Amygdala (tissue), 56 donors: ENCODE data around the gene GOLGA1.
"Not testable (repeated sequence)": the region's sequence is repeated elsewhere in the genome, so short reads cannot be mapped to it uniquely, and the experiment has no call there.

Experiments
- DNase-seq, 56 donors: peaks; one replicate each; lab custom pipeline; 2025; lab: John Stamatoyannopoulos, UW

GOLGA1 gene

DNA sequence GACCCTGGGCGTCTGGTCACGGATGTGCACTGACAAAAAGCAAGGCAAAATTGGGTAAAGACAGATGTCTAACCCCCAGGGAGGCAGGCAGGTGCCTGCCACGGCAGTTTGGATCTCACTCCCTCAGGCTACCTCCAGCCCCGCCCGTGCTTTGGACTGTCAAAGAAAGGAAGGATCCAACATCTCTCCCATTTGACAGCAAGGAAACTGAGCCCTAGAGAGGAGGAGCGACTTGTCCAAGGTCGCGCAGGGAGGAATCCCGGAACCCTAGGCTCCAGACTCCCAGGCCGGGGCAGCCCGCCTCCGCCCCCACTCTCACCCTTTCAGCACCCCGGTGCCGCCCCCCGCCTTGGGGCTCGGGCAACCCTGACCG is 376 bp downstream of the GOLGA1 start:
- no peak for DNase-seq

DNA sequence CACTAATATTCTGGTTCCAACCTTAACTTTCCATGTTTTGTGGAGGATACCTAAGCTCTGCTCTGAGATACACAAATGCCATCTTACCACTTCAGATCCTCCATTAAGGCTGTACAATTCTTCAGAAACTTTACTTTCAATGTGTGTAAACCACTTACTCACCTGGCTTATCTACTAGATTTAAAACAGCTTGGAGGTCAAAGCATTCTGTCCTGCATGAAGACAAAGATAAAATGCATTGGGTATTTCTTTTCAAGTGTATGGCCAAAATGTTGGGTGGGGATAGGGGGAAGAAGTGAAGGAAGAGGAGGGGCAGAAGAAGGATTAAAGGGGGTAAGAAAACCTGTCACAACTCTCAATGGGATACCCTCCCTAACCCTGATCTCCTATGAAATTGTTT is 939 bp downstream of the GOLGA1 start:
- no peak for DNase-seq

DNA sequence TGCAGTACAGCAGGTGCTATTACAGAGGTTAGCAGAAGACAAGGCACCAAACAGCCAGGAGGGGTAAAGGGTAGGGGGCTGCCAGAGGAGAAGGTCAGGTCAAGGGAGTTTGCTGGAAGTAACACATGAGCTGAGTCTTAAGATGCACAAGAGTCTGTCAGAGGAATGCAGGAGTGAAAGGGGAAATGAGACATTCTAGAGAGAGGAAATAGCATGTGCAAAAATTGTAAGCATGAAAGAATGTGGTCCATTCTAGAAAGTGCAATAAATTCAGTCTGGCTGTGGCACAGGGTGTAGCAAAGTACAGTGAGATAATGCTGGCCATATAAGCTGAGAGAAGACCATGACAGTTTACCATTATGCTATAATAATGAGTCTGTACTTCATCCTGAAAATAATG is 6.6 kb downstream of the GOLGA1 start:
- no peak for DNase-seq

DNA sequence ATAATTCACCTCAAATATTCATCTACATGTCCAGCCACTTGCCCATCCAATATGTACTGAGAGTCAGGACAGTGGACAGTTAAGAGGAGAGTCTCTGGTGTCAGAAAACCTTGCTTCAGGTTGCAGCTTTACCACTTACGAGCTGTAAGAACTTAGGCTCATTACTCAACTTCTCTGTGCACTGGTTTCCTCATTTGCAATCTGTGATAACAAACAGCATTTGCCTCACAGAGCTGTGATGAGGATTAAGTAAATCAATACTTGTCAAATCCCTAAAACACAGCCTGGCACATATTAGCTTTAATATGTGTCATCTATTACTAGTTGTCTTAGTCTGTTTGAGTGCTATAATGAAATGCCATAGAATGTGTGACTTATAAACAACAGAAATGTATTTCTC is 8.6 kb downstream of the GOLGA1 start:
- DNase-seq, result no peak

DNA sequence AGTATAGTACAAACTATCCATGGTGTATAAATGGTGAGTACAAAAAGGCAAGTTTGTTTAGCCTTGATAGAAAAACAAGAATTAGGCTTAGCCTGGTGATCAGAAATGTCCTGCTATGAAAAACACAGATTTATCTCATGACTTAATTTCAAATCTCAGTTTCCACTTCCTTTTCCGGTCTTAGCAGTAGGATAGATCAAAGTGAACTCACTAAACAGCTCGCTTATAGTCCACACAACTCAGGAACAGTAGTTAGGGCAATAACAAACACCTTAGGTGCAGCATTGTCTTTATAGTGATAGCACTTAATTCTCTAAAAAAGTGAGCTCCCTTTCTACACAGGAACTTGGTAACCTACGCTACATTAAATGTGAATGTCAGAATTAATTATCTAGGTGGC is 11.4 kb downstream of the GOLGA1 start:
- no peak for DNase-seq

DNA sequence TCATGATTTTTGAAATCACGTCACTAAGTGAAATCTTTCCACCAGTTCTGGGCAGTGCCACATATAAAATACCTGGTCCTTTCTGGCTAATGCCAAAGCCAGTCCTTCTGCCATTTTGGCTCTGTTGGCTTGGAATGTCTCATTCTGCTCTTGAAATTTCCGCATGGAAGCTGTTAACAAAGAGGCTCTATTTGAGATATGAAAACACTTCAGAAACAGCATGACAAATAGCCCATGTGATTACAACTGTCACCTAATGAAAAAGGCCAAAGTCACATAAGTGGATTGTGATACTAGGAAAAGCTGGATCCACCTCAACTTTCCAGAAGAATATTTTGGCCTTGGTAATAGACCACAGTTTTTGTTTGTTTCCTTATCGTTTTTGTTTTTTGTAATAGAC is 12.8 kb downstream of the GOLGA1 start:
- no peak for DNase-seq

DNA sequence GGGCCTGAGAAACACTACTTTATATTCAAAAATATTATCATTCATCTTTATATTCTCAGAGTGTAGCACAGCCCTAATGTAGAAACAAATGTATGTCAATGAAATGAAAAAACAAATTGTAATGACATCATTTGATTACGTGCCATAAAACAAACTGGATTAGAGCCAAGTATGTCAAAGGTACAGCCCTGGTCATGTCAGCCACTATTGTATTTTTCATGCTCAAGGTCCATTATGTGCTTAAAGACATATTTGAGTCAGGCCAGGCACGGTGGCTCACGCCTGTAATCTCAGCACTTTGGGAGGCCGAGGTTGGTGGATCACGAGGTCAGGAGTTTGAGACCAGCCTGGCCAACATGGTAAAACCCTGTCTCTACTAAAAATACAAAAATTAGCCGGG is 20.5 kb downstream of the GOLGA1 start:
- DNase-seq, result not testable (repeated sequence)

DNA sequence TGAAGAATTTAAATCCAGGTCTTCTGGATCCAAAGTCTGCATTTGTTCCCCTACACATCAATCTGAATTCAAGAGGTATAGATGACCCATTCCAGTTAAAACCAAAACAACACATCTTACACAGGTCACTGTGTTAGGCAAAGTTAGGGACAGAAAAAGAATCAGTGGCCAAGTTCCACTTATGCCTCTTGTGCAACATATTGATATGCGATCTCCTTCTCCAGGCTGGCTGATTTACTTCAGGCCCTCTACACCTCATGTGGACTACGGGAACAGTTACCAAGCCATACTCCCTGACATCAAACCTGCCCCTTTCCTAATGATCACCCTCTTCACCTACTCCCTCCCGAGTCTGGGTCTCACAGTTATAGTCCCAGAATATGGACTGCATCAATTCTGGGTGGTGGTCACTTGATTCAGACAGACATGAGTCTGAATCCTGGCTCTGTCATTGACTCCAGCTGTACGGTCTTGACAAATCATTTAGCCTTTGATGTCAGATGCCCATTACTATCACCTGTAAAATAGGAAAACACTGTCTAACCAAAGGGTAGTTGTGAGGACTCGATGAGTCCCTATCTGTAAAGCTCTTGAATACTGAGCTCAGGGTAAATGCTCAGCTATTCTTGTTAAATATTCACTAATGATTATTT is 26.0 kb downstream of the GOLGA1 start:
- no peak for DNase-seq

DNA sequence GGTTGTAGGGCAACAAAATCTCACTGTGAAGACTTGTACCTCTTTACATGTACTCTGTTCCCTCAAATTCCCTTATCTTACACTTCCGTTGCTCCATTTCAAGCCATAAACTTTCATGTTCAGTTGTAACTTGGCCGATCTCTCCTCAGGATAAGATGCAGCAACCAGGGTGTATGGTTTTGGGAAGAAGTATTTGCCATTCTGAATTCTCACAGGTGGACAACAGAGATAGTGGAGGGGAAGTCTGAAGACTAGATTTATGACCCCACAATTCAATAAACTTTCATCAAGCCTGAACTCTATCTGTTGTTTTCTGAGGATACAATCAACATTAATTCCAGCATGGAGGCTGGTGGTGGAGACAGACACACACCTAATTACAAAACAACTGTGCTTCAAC is 27.5 kb downstream of the GOLGA1 start:
- no peak for DNase-seq

DNA sequence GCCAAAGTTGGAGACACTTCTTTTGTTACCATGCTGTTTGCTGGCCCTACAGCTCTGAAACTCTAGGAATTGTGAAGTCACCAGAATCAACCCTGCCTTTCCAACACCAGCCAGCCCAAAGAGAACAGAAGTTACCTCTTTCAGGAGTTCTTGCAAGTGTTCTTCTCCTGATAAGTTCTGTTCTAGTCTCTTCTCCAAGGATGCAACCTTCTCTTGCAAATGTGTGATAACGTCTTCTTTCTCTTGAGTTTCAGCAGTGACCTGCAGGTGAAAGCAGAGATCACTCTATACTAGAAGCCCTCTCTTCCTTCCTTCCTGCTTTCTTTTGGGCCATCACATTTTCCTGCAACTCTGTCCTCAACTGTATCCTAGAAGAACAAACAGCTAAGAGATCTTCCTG is 29.1 kb downstream of the GOLGA1 start:
- DNase-seq, result no peak

DNA sequence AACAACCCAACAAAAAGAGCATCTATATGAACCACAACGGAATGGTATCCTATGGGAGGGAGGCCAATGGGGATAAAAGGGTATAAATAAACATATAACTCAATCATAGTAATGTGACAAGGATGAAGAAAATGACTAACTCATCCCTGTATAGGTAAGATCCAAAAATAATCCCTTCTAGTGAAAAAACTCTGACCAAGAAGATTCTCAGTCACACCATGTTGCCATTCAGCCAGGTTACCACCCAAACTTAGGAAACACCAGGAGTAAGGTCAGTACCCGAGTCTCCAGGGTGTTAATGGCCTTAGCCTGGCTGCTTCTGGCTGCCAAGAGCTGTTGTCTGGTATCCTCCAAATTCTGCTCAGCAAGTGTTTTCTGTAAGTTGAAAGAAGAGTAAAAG is 32.8 kb downstream of the GOLGA1 start:
- no peak for DNase-seq

DNA sequence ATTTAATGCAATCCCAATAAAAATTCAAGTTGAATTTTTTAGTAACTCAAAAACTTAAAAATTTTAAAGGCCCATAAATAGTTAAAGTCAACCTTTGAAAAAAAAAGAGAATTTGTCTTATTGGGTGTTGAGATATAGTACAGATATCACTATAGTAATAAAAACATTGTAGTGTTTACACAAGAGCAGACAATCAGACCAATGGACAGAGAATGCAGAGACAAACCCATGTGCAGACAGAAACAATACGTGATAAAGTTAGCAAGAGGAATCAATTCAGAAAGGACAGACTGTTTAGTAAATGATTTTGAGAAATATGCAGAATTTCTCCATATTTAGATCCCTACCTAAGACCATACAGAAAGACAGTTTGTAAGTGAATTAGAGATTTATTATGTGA is 33.9 kb downstream of the GOLGA1 start:
- no peak for DNase-seq

DNA sequence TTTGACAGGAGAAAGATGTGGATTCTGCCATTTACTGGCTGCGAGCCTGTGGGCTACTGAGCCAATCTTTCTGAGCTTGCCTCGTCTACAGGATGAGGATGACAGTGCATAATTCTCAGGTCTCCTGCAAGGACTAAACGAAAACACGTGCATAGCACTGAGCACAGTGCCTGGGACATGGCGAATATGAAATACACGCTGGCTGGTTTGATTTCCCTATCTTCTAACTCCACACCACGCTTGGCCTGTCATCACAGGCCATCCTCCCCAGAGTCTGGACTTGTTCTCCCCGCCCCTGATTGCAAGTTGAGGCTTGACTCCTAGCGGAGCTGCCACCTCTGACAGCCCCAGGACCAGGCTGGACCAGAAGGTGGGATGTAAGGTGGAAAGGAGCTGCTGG is 41.0 kb downstream of the GOLGA1 start:
- no peak for DNase-seq

DNA sequence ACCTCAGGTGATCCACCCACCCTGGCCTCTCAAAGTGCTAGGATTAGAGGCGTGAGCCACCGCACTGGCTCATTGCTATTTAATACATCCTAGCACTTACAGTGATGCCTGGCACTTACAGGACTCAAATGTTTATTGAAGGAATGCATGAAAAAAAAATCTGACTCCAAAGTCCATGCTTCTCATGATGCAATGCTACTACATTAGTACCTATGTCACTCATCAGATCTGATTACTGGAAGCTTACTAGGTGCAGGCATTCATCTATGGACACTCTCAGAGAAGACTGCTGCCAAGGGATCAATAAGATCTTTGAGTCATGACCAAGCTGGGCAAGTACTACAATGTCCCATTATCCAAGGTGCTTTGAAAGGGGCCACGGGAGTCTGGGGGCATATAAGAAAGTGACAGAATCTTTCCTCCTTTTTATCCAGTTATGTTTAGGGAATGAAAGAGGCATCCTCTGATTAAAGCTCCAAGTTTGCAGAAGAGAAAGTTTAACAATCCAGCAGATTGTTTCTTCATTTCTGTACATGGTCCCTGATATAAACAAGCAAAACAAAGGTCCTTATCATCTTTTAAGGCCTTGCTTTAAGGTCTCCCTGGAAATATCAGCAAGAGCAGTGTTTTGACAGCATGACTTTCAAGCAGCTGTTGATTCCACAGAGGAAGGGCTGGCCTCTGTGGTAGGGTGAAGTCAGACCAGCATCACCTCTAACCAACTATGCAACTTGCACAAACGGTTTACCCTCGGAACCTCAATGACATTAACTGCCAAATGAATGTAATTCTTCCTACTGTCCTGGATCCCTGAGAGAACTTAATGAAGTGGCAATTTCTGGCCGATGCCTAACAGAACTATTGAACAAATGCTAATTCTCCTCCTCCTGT is 43.1 kb downstream of the GOLGA1 start:
- no peak for DNase-seq

DNA sequence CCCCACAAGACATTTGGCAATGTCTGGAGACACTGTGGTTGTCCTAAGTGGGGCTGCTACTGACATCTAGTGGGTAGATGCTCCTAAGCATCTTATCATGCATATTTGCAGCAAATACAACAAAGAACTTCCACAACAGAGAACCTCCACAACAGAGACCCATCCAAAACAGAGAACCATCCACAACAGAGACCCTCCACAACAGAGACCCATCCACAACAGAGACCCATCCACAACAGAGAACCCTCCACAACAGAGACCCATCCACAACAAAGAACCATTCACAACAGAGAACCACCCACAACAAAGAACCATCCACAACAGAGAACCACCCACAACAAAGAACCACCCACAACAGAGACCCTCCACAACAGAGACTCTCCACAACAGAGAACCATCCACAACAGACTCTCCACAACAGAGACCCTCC is 46.1 kb downstream of the GOLGA1 start:
- DNase-seq, result peak in 13 of 56 donors; percentile 10 to 48 (median 24)

DNA sequence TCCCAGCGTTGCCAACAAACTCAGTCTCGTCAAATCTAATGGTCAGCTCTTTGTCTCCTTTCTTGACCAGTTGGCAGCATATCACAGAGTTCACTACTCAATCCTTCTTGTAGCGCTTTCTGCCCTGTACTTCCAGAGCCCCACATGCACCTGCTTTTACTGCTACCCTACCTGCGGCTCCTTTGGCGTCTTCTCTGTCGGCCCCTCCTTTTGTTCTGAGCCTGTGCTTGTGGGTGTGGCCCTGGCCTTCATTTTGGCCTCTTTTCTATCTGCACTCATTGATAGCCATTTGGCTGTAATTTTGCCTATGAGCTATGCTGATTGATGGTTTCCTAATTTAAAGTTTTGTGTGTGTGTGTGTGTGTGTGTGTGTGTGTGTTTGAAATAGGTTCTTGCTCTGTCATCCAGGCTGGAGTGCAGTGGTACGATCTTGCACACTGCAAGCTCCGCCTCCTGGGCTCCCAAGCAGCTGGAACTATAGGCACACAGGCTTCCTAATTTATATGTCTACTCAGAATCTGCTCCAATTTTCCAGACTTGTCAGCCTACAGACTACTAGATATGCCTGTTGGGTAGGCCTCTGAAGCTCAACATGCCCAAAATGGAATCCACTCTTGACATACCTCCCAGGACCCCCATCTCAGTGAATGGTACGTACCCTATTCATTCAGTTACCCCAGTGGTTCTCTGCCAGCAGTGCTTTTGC is 46.7 kb downstream of the GOLGA1 start:
- DNase-seq, result peak in 9 of 56 donors; percentile 10 to 48 (median 31)

DNA sequence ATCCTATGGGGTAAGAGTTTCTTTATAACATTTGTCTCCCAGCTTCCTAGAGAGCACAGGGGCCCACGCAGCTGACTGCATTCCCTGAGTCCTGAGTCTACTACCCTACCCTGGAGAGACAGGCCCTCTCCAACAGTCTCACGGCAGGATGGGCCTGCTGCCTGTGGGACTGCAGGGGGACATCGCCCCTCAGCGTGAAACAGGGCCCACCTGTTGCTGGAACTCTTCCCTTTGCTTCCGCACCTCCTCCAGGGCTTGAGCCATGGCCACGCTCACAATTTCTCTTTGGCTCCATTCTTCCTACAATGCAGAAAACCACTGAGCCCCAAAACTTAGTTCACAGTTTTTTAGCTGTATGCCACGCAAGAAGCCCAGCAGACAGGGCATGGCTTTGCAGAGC is 50.7 kb downstream of the GOLGA1 start:
- no peak for DNase-seq

DNA sequence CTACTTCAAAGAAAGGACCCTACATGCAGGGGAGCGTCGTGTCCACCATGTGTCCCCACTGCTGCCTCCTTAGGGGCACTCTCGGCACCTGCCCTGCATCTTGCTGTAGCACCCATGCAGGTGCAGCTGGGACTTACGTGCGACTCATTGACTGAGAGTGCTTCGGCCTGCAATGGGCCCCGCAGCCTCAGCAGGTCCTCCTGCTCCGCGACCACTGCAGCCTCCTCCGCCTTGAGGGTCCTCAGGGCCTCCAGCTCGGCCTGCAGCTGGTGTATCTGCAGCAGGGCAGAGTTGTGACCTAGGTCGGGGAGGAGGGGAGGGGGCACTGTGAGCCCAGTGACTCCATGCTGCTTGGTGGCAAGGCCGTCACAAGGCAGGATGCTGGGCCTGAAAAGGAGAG is 51.9 kb downstream of the GOLGA1 start:
- no peak for DNase-seq

DNA sequence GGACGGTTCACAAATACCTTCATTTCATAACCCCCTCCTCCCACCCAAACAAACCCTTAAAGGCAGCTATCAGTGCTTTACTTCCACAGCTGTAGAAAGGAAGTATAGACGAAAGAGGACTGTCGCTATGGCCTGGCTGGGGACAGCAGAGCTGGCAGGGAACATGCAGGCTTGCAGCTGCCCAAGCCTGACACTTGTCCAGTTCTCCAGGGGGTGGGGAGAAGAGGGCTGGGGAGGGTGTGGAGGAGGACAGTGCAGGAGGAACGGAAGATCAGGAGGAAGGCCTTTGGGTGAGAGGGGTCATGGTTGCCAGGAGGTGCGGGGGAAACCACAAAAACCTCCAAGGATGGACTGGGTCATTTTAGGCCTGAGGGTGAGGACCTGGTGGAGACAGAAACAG is 53.1 kb downstream of the GOLGA1 start:
- peak in 4 of 56 donors; percentile 5 to 12 (median 8) for DNase-seq

DNA sequence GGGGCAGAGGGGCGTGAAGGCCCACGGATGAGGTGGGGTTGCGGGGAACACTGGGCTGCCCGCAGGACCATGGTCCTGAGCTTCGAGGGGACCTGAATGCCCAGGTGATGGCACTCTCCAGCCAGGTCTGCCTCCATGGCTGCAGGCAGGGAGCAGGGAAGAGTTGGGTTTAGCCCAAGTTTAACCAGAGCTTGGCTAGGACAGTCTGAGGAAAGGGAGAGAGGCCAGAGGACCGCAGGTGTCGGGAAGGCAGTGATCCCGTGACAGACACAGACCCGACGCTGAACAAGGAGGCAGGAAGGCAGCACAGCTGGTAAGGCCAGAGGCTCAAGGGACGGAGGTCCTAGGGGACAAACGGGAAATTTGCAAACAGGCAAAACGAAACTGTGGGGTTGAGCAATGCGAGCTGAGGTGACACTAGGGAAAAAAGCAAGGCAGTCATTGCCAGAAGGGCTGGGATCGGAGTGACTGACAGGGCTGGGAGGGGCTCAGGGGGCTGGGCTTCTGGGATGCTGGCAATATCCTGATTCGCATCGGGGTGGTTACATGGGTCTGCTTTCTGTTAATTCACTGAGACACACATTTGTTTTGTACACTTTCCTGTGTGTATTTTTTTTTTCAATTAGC is 53.9 kb downstream of the GOLGA1 start:
- DNase-seq, result no peak

DNA sequence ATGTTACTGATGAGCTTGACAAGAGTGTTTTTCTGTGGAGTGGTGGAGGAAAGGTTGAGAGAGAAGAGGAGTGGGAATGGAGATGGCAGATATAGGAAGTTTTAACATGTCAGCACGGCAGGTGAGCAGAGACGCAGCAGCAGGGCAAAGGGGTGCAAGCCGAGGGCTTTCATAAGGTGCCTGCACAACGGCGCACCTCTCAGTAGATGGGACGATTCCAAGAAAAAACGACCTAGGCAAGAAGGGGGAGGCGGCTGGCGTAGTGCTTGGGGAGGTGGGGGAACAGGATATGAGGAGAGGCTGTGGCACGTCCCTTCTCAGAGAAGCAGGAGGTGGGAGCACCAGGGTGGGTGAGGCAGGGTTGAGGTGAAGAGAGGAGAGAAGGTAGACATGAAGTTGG is 54.4 kb downstream of the GOLGA1 start:
- DNase-seq, result no peak
